GM08714 (cell line): ENCODE measurements around the gene ADCK1.
"Not testable (repeated sequence)": the region's sequence is repeated elsewhere in the genome, so short reads cannot be mapped to it uniquely, and the experiment has no call there.

Experiments
- H3K4me3 ChIP-seq: fragments of 200-500 bp; sonication (Bioruptor generic); 2 replicates; pipeline ENCODE4 v1.5.1; 2014; ENCODE audit warnings: mild to moderate bottlenecking, low read length, inconsistent platforms
- ZNF274 ChIP-seq: IDR thresholded peaks from 2 replicates; pipeline ENCODE4 v1.6.1; 2012; ENCODE audit warnings: mild to moderate bottlenecking, low read depth, low read length

The ADCK1 gene

GRCh38 chr14:77867476-77867875 is 67.6 kb downstream of the ADCK1 start:
- H3K4me3 ChIP-seq, result no peak overlapping the region
- TF ChIP-seq ZNF274, result no peak

- TF ChIP-seq ZNF274, result no peak
- H3K4me3 ChIP-seq, result no peak overlapping the region
Observed at GRCh38 chr14:77868552-77869285, 68.8 kb downstream of the ADCK1 start.

GRCh38 chr14:77869340-77869739 is 69.4 kb downstream of the ADCK1 start:
- H3K4me3 ChIP-seq, result no peak overlapping the region
- TF ChIP-seq ZNF274, result no peak

- no peak for TF ChIP-seq ZNF274
- no peak overlapping the region for H3K4me3 ChIP-seq
Observed at GRCh38 chr14:77870646-77871045, 70.7 kb downstream of the ADCK1 start.

GRCh38 chr14:77872152-77872551 is 72.2 kb downstream of the ADCK1 start:
- no peak for TF ChIP-seq ZNF274
- H3K4me3 ChIP-seq, result no peak overlapping the region

- no peak for TF ChIP-seq ZNF274
- no peak overlapping the region for H3K4me3 ChIP-seq
Observed at GRCh38 chr14:77872983-77873382, 73.1 kb downstream of the ADCK1 start.

GRCh38 chr14:77878783-77879182 is 78.9 kb downstream of the ADCK1 start:
- no peak overlapping the region for H3K4me3 ChIP-seq
- no peak for TF ChIP-seq ZNF274

GRCh38 chr14:77880056-77880455 is 80.1 kb downstream of the ADCK1 start:
- TF ChIP-seq ZNF274, result no peak

GRCh38 chr14:77882098-77882497 is 82.2 kb downstream of the ADCK1 start:
- TF ChIP-seq ZNF274, result no peak
- H3K4me3 ChIP-seq, result no peak overlapping the region

More at GRCh38 chr14:77880056-77880455, 80.1 kb downstream of the ADCK1 start:
- H3K4me3 ChIP-seq, result no peak overlapping the region

- H3K4me3 ChIP-seq, result no peak overlapping the region
Observed at GRCh38 chr14:77882636-77883035, 82.7 kb downstream of the ADCK1 start.

GRCh38 chr14:77883131-77883846 is 83.4 kb downstream of the ADCK1 start:
- H3K4me3 ChIP-seq, result no peak overlapping the region
- no peak for TF ChIP-seq ZNF274

More at GRCh38 chr14:77882636-77883035, 82.7 kb downstream of the ADCK1 start:
- TF ChIP-seq ZNF274, result no peak

- no peak overlapping the region for H3K4me3 ChIP-seq
- TF ChIP-seq ZNF274, result no peak
Observed at GRCh38 chr14:77883847-77884238, 83.9 kb downstream of the ADCK1 start.

GRCh38 chr14:77885367-77885766 is 85.5 kb downstream of the ADCK1 start:
- TF ChIP-seq ZNF274, result no peak
- H3K4me3 ChIP-seq, result no peak overlapping the region

GRCh38 chr14:77886010-77886409 is 86.1 kb downstream of the ADCK1 start:
- H3K4me3 ChIP-seq, result no peak overlapping the region
- TF ChIP-seq ZNF274, result no peak

- not testable (repeated sequence) for H3K4me3 ChIP-seq
Observed at GRCh38 chr14:77888903-77889302, 89.0 kb downstream of the ADCK1 start.
